ENCODE results near the gene COG2.
A peak's percentile ranks its signal among the peaks of the same experiment; 100 is the strongest.
"Not testable (repeated sequence)": the region's sequence is repeated elsewhere in the genome, so short reads cannot be mapped to it uniquely, and the experiment has no call there.

COG2 gene

DNA sequence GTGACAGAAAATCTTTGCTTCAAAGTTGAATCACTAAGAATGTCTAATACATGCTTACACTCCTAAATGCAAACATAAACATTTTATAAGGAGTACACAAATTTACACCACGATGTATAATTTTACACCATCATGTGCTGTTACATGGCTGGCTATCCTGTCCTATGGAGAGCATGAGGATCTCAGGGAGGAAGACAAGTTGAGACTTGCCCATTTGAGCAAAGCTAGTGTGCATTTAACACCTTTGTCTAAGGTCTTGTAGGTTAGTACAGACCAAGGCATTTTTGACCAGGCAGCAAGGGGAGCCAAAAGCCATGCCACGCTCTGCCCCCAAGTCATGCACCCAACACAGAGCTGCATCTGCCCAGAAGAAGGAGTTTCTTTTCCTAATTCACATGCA, 14.5 kb upstream of the COG2 start:
- DNase-seq (ENCODE audit: low read depth in 3 of 3) = no peak

- DNase-seq (ENCODE audit: low read depth in 3 of 3) = no peak
Observed at GRCh38 chr1:230629511-230629910, 12.8 kb upstream of the COG2 start.

GRCh38 chr1:230631477-230631876, 10.8 kb upstream of the COG2 start:
- DNase-seq (ENCODE audit: low read depth in 3 of 3) = no peak

- no peak for DNase-seq (ENCODE audit: low read depth in 3 of 3)
Observed at GRCh38 chr1:230632273-230632873, 9.9 kb upstream of the COG2 start.

DNA sequence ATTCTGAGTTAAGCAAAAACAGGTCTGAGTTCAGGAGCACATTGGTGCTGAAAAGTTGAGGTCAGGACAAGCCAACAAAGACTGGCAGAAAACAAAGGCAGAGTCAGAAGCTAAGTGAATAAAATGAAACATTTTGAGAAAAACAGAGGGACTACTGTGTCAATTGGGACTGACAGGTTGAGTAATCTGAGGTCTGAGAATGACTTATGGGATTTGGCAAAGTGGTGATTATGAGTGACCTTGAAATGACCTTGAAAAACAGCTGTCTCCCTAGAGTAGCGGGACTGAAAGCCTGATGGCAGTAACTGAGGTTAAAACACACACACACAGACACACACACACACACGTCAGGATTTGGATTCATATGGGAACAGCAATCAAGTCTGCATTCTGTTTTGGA, 8.8 kb upstream of the COG2 start:
- no peak for DNase-seq (ENCODE audit: low read depth in 3 of 3)

DNA sequence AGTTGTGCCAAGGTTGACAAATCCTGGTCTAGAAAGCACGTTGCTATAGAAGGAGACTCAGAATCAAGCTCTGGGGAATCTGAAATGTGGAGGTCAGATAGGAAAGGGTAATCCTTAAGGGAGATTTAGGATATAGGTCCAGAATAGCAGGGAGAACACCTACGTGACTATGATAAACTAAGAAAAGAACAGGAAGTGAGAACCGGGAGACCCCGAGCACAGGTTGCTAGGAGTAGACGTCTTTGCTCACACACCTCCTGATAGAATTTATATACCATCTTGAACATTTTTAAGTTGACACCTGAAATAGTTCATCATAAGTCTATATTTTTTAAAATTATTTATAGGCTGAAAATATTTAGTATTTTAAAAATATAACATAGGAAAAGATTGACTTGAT, 7.9 kb upstream of the COG2 start:
- DNase-seq (ENCODE audit: low read depth in 3 of 3) = no peak

DNA sequence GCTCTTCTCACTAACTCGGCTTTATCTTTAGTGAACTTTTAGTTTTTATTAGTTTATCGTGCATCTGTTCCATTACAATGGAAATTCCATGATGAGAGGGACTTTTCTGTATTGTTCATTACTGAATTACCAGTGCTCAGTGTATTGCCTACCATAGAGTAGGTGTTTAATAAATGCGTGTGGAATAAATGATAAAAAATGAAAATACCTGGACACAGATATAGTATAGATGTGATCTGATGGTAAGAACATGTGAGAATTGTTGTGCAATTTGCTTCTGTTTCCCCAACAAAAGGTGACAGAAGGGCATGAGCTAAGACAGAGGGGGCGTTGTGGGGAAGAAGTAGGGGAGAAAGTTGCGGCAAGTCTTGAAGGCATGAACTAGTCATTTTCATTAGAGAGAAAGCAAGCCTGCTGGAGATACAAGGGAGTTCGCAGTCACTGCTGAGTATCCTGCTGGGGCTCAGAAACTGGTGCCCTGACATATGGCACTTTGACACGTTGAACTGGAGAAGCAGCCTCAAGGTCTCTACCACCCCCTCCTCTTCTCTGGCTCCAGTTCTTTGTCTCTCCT, 5.6 kb upstream of the COG2 start:
- DNase-seq (ENCODE audit: low read depth in 3 of 3) = peak in 1 of 3 experiments; percentile 2

DNA sequence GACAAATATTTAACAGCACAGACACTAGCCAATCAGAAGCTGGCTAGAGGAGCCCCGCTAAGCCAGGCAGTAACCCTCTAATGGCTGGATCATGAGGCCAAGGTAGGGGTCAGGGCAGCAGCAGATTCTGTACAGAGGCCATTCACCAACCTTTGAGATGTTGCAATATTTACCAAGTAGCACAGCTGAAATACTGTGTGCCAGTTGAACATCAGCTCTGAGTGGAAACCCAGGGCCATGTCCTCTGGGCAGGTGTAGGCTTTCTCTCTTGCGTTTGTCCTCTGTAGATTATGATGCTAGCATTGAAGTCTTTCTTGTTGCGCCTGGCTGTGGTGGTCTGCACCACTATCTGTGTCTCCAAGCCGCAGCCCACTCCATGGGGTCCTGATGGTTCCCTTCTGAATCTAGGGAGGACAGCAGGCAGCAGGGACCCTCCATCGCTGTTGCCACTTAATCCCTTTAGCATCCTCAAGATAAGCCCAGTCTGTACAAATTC, 2.5 kb upstream of the COG2 start:
- no peak for DNase-seq (ENCODE audit: low read depth in 3 of 3)

DNA sequence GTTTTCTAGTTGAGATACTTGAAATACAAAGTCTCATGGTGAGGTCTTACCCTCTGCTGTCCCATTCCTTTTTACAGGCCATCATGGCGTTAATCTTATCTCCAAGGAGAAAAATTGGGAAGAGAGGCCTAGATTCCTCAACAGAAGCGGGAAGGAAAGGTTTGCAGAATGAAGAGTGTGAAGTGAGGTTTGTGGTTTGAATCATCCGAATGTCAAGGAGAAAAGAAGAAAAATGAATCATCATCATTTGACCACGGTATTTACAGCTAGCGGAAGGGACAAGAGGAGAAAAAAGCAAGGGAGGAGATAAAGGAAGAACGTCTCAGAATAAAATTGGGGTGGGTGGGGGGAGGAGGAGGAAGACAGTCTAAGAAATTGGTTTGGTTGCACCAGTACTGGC, 935 bp upstream of the COG2 start:
- no peak for DNase-seq (ENCODE audit: low read depth in 3 of 3)

DNA sequence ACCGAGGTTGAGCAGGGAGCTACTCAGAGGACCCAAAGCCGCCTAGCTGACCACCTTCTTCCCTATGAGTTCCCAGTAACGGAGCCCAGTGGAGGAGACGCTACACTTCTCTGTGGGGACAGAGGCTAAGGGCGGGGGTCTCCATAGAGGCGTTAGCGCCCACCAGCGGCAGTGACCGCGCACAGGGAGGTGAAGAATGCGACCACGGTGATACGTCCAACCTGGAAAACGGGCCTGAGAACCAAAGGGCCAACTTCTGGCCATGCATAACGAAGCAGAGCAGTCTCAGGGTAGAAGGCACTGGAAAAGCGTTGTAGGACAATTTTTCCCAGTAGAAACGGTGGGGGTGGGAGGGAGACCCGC, 400 bp upstream of the COG2 start:
- no peak for DNase-seq (ENCODE audit: low read depth in 3 of 3)

- peak in 1 of 3 experiments; percentile 4 for DNase-seq (ENCODE audit: low read depth in 3 of 3)
Observed at GRCh38 chr1:230643908-230644307, 1.6 kb downstream of the COG2 start.

- no peak for DNase-seq (ENCODE audit: low read depth in 3 of 3)
Observed at GRCh38 chr1:230646710-230647302, 4.5 kb downstream of the COG2 start.

GRCh38 chr1:230647321-230647720, 5.0 kb downstream of the COG2 start:
- DNase-seq (ENCODE audit: low read depth in 3 of 3) = no peak

DNA sequence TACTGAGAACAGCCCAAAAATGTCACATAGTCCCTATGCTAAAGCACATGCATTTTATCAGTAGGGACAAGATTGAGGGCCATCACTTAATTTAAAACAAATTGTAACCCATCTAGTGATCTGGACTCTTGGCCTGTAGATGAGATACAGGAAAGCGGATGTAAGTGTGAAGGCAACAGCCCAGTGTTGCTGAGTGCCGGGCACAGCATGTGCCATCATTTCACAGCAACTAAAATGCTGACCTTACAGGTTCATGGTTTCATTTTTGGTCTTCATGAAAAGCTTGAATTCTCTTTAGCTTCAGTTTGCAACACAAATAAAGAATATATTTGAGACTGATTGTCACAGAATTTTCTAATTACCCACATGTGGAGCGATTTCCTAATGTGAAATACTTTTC, 5.8 kb downstream of the COG2 start:
- no peak for DNase-seq (ENCODE audit: low read depth in 3 of 3)

- no peak for DNase-seq (ENCODE audit: low read depth in 3 of 3)
Observed at GRCh38 chr1:230650300-230650699, 8.0 kb downstream of the COG2 start.

DNA sequence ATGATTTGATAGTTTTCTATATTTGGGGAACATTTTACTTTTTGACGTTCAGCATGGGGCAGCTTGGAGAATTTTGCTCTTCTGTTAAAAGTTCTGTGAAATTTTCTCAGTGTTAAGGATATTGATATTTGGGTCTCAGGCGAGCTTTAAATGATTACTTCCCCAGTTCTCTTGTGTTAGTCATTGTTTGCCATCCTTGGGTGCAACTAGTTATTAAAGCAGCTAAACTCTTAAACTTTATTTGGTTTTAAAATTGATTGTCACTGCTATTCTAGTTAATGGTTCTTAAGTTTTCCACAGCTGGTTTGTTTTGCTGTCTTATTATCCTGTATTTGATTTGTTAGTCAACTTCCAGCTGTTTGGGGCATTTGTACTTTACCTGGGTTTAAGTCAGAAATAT, 9.0 kb downstream of the COG2 start:
- no peak for DNase-seq (ENCODE audit: low read depth in 3 of 3)

- DNase-seq (ENCODE audit: low read depth in 3 of 3) = not testable (repeated sequence)
Observed at GRCh38 chr1:230656719-230657118, 14.4 kb downstream of the COG2 start.

DNA sequence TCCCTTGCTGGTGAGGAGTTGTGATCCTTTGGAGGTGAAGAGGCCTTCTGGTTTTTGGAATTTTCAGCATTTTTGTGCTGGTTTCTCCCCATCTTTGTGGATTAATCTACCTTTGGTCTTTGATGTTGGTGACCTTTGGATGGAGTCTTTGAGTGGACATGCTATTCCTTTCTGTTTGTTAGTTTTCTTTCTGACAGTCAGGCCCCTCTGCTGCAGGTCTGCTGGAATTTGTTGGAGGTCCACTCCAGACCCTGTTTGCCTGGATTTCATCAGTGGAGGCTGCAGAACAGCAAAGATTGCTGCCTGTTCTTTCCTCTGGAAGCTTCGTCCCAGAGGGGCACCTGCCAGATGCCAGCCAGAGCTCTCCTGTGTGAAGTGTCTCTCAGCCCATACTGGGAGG, 15.8 kb downstream of the COG2 start:
- DNase-seq (ENCODE audit: low read depth in 3 of 3) = not testable (repeated sequence)

GRCh38 chr1:230658691-230659090, 16.4 kb downstream of the COG2 start:
- DNase-seq (ENCODE audit: low read depth in 3 of 3) = no peak

DNA sequence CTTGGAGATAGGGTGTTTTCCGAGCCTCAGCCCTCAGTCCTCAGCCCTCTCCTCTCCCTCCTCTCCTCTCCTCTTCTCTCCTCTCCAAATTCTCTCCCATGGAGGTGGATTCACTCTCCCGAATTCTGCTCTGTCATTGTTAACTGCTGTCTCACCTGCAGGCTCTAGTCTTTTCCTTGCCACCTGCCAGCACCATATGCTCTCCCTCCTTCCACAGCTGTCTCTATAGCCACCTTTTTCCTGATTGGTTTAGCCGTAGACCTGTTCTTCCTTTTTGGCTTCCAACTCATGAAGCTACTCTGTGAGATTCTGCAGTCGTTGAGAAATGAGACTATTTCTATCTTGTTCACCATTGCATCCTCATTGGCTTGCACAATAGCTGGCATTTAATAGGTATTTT, 19.7 kb downstream of the COG2 start:
- no peak for DNase-seq (ENCODE audit: low read depth in 3 of 3)

GRCh38 chr1:230668227-230668626, 25.9 kb downstream of the COG2 start:
- no peak for DNase-seq (ENCODE audit: low read depth in 3 of 3)

DNA sequence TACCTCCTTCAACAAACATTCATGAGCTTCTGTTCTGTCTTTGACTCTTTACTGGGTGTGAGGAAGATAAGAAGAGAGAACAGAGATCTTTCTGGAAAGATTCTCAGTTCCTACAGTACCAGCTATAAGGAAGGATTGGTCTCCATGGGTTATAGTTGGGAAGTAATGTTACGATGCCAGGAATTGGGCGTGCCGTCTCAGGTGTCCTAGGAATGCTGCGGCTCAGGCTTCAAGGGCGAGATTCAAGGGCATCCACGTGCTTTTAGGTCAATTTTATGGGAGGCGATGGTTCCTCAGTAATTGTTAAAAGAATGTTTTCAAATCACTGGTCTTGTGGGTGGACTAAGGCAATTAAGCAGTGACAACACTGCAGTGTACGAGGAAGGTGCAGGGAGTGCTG, 27.3 kb downstream of the COG2 start:
- DNase-seq (ENCODE audit: low read depth in 3 of 3) = no peak

GRCh38 chr1:230674581-230674980, 32.3 kb downstream of the COG2 start:
- DNase-seq (ENCODE audit: low read depth in 3 of 3) = no peak

GRCh38 chr1:230677200-230677599, 34.9 kb downstream of the COG2 start:
- DNase-seq (ENCODE audit: low read depth in 3 of 3) = no peak

Data from stimulated activated CD4-positive, alpha-beta T cell treated with anti-CD3 and anti-CD28 coated beads, TNF-alpha, amount 100 ng/mL, for 24 hours (primary cell).